ENCODE results near the gene QSOX2.

Gene QSOX2

GRCh38 chr9:136264441-136265405, 19.1 kb upstream of the QSOX2 start:
- no peak for DNase-seq

- no peak for DNase-seq
Measured at GRCh38 chr9:136264031-136264430, 18.4 kb upstream of the QSOX2 start.

GRCh38 chr9:136262671-136263178, 17.1 kb upstream of the QSOX2 start:
- DNase-seq, result no peak

GRCh38 chr9:136261686-136262430, 16.2 kb upstream of the QSOX2 start:
- DNase-seq, result no peak

GRCh38 chr9:136260936-136261472, 15.4 kb upstream of the QSOX2 start:
- DNase-seq, result no peak

- no peak for DNase-seq
Measured at GRCh38 chr9:136260521-136260920, 14.9 kb upstream of the QSOX2 start.

GRCh38 chr9:136259836-136260235, 14.2 kb upstream of the QSOX2 start:
- no peak for DNase-seq

- no peak for DNase-seq
Measured at GRCh38 chr9:136259517-136259813, 13.9 kb upstream of the QSOX2 start.

- DNase-seq, result no peak
Measured at GRCh38 chr9:136258786-136259516, 13.3 kb upstream of the QSOX2 start.

- no peak for DNase-seq
Measured at GRCh38 chr9:136258299-136258625, 12.7 kb upstream of the QSOX2 start.

- no peak for DNase-seq
Measured at GRCh38 chr9:136257381-136258298, 12.0 kb upstream of the QSOX2 start.

- DNase-seq, result no peak
Measured at GRCh38 chr9:136255896-136256890, 10.6 kb upstream of the QSOX2 start.

- DNase-seq, result no peak
Measured at GRCh38 chr9:136255166-136255538, 9.5 kb upstream of the QSOX2 start.

- no peak for DNase-seq
Measured at GRCh38 chr9:136254381-136255165, 9.0 kb upstream of the QSOX2 start.

GRCh38 chr9:136253246-136254130, 7.9 kb upstream of the QSOX2 start:
- no peak for DNase-seq

- no peak for DNase-seq
Measured at GRCh38 chr9:136252846-136253245, 7.2 kb upstream of the QSOX2 start.

- DNase-seq, result no peak
Measured at GRCh38 chr9:136252281-136252680, 6.7 kb upstream of the QSOX2 start.

GRCh38 chr9:136251264-136252115, 5.9 kb upstream of the QSOX2 start:
- no peak for DNase-seq
